WERI-Rb-1 (cell line): ENCODE data around the gene CDC45.

Experiments used
- DNase-seq: peaks from one replicate; pipeline ENCODE4 v3.0.0-alpha.2; 2020
- H3K27ac ChIP-seq: fragments of 250-450 bp; sonication (Bioruptor Pico); 2 replicates; pipeline ENCODE4 v1.5.1; 2020; ENCODE audit warnings: mild to moderate bottlenecking, moderate library complexity
- H3K27me3 ChIP-seq: fragments of 250-450 bp; sonication (Bioruptor Pico); 2 replicates; pipeline ENCODE4 v1.5.1; 2021; ENCODE audit warnings: mild to moderate bottlenecking, low read depth, moderate library complexity; ENCODE audit not compliant: insufficient read depth, severe bottlenecking
- H3K36me3 ChIP-seq: fragments of 250-450 bp; sonication (Bioruptor Pico); 2 replicates; pipeline ENCODE4 v1.5.1; 2020; ENCODE audit warnings: mild to moderate bottlenecking, moderate library complexity
- H3K4me3 ChIP-seq: 2 replicates; pipeline ENCODE4 v1.5.1; 2011; ENCODE audit warnings: low read depth, mild to moderate bottlenecking, control low read depth, low read length
- H3K9me3 ChIP-seq: fragments of 250-450 bp; sonication (Bioruptor Pico); 2 replicates; pipeline ENCODE4 v1.5.1; 2021; ENCODE audit warnings: mild to moderate bottlenecking, moderate library complexity; ENCODE audit not compliant: severe bottlenecking
- TF ChIP-seq, protein P1 (sequence below): IDR thresholded peaks from 2 replicates; pipeline ENCODE4 v1.5.1; 2011; ENCODE audit warnings: low read depth, mild to moderate bottlenecking, control low read depth, inconsistent platforms, low read length

The CDC45 gene

GRCh38 chr22:19469421-19469820 lies 10.3 kb upstream of the CDC45 start:
- DNase-seq, result no peak
- Histone ChIP-seq H3K27me3 (no peaks in the 10 kb centered on the region), H3K36me3 (peaks cover 93% of the 10 kb centered on the region), H3K27ac (no peak overlapping the region), H3K9me3 (no peaks in the 10 kb centered on the region), H3K4me3 (no peak overlapping the region)
- TF ChIP-seq, protein P1, sequence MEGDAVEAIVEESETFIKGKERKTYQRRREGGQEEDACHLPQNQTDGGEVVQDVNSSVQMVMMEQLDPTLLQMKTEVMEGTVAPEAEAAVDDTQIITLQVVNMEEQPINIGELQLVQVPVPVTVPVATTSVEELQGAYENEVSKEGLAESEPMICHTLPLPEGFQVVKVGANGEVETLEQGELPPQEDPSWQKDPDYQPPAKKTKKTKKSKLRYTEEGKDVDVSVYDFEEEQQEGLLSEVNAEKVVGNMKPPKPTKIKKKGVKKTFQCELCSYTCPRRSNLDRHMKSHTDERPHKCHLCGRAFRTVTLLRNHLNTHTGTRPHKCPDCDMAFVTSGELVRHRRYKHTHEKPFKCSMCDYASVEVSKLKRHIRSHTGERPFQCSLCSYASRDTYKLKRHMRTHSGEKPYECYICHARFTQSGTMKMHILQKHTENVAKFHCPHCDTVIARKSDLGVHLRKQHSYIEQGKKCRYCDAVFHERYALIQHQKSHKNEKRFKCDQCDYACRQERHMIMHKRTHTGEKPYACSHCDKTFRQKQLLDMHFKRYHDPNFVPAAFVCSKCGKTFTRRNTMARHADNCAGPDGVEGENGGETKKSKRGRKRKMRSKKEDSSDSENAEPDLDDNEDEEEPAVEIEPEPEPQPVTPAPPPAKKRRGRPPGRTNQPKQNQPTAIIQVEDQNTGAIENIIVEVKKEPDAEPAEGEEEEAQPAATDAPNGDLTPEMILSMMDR, result no peak

DNA sequence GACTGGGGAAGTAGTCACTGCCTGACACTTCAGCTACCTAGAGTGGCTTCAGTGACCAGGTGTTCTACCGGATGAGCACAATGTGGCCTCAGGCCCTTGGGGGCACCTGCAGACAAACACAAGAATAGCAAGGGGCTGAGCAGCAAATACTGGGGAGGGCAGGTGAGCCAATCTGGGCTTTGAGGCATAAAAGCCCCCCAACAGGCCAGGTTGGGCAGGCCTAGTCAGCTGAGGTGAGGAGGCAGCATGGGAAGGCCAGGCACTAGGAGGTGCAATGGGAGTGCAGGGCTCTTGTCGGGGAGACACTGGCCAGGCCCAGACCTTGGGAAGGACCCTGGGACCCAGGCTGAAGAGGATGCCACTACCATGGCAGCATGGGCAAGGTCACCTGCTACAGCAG lies 9.7 kb upstream of the CDC45 start:
- Histone ChIP-seq H3K4me3 (no peak overlapping the region), H3K9me3 (no peaks in the 10 kb centered on the region), H3K27me3 (no peaks in the 10 kb centered on the region), H3K27ac (no peak overlapping the region), H3K36me3 (peaks cover 95% of the 10 kb centered on the region)
- no peak for DNase-seq
- TF ChIP-seq, protein P1, result no peak

GRCh38 chr22:19471572-19471971 lies 8.1 kb upstream of the CDC45 start:
- Histone ChIP-seq H3K9me3 (no peaks in the 10 kb centered on the region), H3K27me3 (no peaks in the 10 kb centered on the region), H3K36me3 (peaks cover 83% of the 10 kb centered on the region), H3K4me3 (no peak overlapping the region), H3K27ac (no peak overlapping the region)
- DNase-seq, result peak; percentile 62
- TF ChIP-seq, protein P1, result no peak

GRCh38 chr22:19472233-19472632 lies 7.5 kb upstream of the CDC45 start:
- TF ChIP-seq, protein P1, result no peak
- Histone ChIP-seq H3K36me3 (peaks cover 76% of the 10 kb centered on the region), H3K27me3 (no peaks in the 10 kb centered on the region), H3K27ac (no peak overlapping the region), H3K4me3 (no peak overlapping the region), H3K9me3 (no peaks in the 10 kb centered on the region)
- DNase-seq, result no peak

GRCh38 chr22:19473578-19473977 lies 6.1 kb upstream of the CDC45 start:
- TF ChIP-seq, protein P1, result peak; percentile 35
- Histone ChIP-seq H3K27me3 (no peaks in the 10 kb centered on the region), H3K4me3 (no peak overlapping the region), H3K9me3 (no peaks in the 10 kb centered on the region), H3K36me3 (peaks cover 63% of the 10 kb centered on the region), H3K27ac (no peak overlapping the region)
- DNase-seq, result peak; percentile 22

DNA sequence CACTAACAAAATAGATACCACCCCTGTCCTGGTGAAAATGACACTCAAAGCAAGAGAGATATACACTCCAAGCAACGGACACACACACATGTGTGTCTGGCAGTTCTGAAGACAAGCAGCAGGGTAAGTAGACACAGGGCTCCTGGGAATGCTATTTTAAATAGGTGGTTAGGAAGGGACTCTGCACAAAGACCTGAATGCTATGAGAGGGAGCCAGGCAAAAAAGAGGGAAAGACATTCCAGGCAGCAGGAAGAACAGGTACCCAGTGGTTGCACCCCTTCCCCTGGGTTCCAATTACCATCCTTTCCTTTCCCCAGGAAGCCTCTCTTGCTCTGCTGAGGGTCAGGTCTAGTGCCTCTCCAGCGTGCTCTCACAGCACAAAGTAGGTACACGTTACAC lies 3.7 kb upstream of the CDC45 start:
- TF ChIP-seq, protein P1, result no peak
- Histone ChIP-seq H3K36me3 (peaks cover 41% of the 10 kb centered on the region), H3K27me3 (no peaks in the 10 kb centered on the region), H3K4me3 (no peak overlapping the region), H3K9me3 (no peaks in the 10 kb centered on the region), H3K27ac (no peak overlapping the region)
- no peak for DNase-seq
